Measurements from ENCODE around the gene IVD.

The IVD gene

DNA sequence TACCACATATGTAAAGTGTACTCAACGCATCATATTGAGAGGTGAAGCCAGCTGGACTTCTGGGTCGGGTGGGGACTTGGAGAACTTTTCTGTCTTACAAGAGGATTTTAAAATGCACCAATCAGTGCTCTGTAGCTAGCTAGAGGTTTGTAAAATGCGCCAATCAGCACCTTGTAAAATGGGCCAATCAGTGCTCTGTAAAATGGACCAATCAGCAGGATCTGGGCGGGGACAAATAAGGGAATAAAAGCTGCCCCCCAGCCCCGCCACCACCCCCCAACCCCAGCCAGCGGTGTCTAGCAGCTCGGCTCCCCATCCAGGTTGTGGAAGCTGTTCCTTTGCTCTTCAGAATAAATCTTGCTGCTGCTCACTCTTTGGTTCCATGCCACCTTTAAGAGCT, 6.2 kb upstream of the IVD start:
- DNase-seq (ENCODE audit: low read depth), result no peak
- TF ChIP-seq, protein P1, sequence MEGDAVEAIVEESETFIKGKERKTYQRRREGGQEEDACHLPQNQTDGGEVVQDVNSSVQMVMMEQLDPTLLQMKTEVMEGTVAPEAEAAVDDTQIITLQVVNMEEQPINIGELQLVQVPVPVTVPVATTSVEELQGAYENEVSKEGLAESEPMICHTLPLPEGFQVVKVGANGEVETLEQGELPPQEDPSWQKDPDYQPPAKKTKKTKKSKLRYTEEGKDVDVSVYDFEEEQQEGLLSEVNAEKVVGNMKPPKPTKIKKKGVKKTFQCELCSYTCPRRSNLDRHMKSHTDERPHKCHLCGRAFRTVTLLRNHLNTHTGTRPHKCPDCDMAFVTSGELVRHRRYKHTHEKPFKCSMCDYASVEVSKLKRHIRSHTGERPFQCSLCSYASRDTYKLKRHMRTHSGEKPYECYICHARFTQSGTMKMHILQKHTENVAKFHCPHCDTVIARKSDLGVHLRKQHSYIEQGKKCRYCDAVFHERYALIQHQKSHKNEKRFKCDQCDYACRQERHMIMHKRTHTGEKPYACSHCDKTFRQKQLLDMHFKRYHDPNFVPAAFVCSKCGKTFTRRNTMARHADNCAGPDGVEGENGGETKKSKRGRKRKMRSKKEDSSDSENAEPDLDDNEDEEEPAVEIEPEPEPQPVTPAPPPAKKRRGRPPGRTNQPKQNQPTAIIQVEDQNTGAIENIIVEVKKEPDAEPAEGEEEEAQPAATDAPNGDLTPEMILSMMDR (IDR thresholded peaks at IDR 0.05; ENCODE audit: low read depth, low read length, missing control alignments), result no peak
- no peak overlapping the region for H3K4me3 ChIP-seq (ENCODE audit: low read depth, low read length)

DNA sequence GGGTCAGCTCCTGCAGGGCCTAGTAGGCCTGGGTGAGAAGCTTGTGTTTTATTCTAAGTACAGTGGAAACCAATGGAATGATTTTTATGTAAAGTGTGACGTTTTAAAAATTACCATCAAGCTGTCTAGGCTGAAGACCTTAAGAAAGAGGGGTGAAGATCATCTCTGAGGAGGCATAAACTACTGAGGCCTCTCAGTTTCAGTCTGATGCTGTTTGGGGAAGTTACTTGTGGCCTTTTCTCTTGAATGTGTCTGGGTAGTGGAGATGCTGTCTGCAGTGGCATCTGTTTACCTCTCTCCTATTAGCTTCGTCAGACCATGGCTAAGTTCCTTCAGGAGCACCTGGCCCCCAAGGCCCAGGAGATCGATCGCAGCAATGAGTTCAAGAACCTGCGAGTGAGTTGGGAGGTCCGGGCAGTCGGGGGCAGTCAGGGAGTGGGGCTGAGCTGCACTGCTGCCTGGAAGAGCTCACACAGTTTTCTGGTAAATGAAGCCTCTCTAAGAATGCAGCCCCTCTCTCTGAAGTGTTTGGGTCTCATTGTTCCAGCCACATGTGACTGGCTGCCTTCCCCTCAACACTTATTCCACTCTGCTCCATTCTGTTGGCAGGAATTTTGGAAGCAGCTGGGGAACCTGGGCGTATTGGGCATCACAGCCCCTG, 1.9 kb downstream of the IVD start:
- TF ChIP-seq, protein P1 (IDR thresholded peaks at IDR 0.05; ENCODE audit: low read depth, low read length, missing control alignments), result no peak
- H3K4me3 ChIP-seq (ENCODE audit: low read depth, low read length), result no peak overlapping the region; the same call in 1 of the 2 replicates
- peak; percentile 69 for DNase-seq (ENCODE audit: low read depth)

DNA sequence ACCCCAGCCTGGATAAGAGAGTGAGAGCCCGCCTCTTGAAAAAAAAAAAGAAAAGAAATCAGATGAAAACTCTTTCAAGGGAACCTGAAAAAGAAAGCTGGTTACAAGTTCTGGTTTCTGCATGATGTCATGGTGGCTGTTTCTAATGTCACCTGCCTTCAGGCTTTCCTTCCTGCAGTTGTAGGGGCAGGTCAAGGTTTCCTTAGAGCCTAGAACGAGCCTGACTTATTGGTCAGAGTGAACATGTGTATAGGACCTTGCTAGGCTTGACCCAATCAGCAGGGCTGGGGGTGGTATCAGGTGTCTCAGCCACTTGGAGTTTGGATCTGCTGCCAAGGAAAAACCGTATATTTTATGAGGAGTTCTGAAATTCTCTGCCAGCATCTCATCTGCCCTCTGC, 3.8 kb downstream of the IVD start:
- peak; percentile 46 for DNase-seq (ENCODE audit: low read depth)
- TF ChIP-seq, protein P1 (IDR thresholded peaks at IDR 0.05; ENCODE audit: low read depth, low read length, missing control alignments), result no peak
- no peak overlapping the region for H3K4me3 ChIP-seq (ENCODE audit: low read depth, low read length)

DNA sequence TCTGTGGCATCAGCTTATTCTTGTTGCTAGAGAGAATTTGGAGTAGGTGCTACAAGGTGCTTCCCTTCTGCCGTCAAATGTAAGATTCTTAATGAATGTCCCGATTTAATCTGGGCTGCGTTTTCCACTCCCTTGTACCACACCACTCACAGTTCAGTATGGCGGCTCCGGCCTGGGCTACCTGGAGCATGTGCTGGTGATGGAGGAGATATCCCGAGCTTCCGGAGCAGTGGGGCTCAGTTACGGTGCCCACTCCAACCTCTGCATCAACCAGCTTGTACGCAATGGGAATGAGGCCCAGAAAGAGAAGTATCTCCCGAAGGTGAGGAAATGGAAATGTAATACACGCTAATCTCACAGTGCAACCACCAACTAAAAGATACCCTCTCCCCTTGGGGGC, 4.9 kb downstream of the IVD start:
- TF ChIP-seq, protein P1 (IDR thresholded peaks at IDR 0.05; ENCODE audit: low read depth, low read length, missing control alignments), result no peak
- H3K4me3 ChIP-seq (ENCODE audit: low read depth, low read length), result no peak overlapping the region
- DNase-seq (ENCODE audit: low read depth), result no peak

DNA sequence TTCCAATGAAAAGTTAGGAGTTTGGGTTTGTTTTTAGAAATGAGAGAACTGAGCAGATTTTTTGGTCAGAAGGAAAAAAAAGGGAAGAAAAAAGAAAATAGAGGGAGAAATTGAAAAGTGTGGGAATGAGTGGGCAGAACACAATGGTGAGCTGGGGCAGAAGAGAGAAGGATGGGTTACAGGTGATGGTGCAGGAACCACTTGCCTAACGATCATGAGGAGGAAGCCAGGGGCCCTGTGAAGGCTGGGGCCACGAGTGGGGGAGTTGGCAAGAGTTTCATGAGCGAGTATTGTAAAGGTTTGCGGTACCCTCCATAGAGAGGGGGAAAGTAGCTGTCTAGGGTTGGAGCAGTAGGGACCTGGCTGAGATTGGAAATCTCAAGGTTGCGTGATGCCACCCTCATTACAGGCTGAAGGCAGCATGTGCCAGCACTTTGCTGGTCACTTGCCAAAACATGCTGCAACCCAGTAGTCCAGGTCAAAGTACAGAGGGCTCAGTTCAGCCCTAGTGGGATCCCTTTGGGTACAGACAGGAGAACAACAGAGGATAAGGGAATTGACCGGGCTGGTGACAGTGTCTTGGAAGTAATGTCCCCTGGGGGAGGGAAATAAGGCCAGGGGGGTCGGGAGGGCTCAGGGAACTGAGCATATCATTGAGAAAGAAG, 6.6 kb downstream of the IVD start:
- no peak overlapping the region for H3K4me3 ChIP-seq (ENCODE audit: low read depth, low read length)
- TF ChIP-seq, protein P1 (IDR thresholded peaks at IDR 0.05; ENCODE audit: low read depth, low read length, missing control alignments), result no peak
- no peak for DNase-seq (ENCODE audit: low read depth)

DNA sequence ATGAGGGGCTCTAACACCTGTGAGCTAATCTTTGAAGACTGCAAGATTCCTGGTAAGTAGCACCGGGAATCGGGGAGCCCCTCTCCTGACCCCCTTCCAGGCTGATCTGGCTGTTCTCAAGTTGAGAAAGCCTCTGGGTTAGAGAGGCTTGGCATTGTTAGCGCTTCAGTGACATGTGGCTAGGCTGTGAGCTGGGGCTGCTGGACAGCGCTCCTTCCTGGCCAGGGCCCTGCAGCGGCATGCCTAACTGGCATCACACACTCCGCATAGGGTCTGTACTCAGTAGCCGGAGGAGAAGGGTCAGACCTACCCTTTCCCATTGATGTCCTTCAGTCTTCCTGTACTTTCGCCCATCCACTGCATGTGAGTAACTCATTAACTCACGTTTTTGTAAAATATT, 7.4 kb downstream of the IVD start:
- TF ChIP-seq, protein P1 (IDR thresholded peaks at IDR 0.05; ENCODE audit: low read depth, low read length, missing control alignments), result no peak

DNA sequence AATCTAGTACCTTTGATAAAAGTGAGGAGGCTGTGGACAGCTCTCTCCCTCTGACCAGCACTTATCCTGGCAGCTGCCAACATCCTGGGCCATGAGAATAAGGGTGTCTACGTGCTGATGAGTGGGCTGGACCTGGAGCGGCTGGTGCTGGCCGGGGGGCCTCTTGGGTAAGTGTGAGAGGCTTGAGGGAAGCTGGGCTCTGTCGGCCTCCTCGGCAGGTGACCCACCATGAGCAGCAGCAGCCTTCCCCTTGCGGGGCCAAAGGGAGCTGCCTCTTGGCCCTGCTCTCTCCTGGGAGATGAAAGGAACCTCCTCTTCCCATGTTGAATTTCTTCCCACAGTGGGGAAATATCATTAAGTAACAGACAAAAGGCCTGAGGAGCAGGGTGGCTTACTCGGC, 9.2 kb downstream of the IVD start:
- H3K4me3 ChIP-seq (ENCODE audit: low read depth, low read length), result no peak overlapping the region
- no peak for DNase-seq (ENCODE audit: low read depth)
- TF ChIP-seq, protein P1 (IDR thresholded peaks at IDR 0.05; ENCODE audit: low read depth, low read length, missing control alignments), result no peak

More for the DNA sequence above, 7.4 kb downstream of the IVD start:
- DNase-seq (ENCODE audit: low read depth), result no peak
- H3K4me3 ChIP-seq (ENCODE audit: low read depth, low read length), result no peak overlapping the region

Data from GM12864 (cell line).